Measurements from ENCODE around the gene NFIA.
A peak's percentile ranks its signal among the peaks of the same experiment; 100 is the strongest.

DNA sequence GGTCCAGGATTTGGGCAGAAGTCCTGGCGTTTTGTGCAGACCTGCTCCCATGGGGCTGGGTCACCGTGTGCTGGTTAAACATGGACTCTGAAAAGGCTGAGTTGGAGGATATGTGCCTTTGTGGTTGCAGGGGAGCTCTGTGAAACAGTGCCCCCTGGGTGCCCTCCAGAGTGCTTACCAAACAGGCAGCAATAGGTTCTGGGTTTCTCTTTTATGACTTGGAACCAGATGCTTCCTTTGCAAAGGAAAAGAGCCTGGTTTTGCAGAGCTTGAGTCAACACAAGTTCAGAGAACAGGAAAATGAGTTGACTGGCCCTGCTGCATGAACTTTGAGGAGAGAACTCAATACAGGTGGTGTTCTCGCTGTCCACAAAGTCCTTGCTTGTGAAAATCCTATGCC is 353.7 kb downstream of the NFIA start:
- TF ChIP-seq CTCF (IDR thresholded peaks at IDR 0.05) (peak in 1 of 3 experiments; percentile 7), POLR2AphosphoS5 (IDR thresholded peaks at IDR 0.05) (no peak), EP300 (IDR thresholded peaks at IDR 0.05) (no peak), POLR2A (IDR thresholded peaks at IDR 0.05; ENCODE audit: low read depth) (no peak)

All from esophagus muscularis mucosa (tissue), 4 donors.